Muscle layer of colon (tissue), 2 donors: ENCODE data around the gene TFAM.
"Not testable (repeated sequence)": the region's sequence is repeated elsewhere in the genome, so short reads cannot be mapped to it uniquely, and the experiment has no call there.

ENCODE experiments used
- H3K27ac ChIP-seq: one replicate; pipeline ENCODE4 v1.7.0; 2013; ENCODE audit warnings: low read depth, mild to moderate bottlenecking, low read length, moderate library complexity
- H3K27me3 ChIP-seq, 2 donors: one replicate each; pipeline ENCODE4 v1.7.0; 2013; ENCODE audit warnings: low read length in 2 of 2, mild to moderate bottlenecking in 2 of 2; ENCODE audit not compliant: insufficient read depth in 2 of 2, control insufficient read depth in 1 of 2
- H3K36me3 ChIP-seq: one replicate; pipeline ENCODE4 v1.7.0; 2013; ENCODE audit warnings: mild to moderate bottlenecking, low read length; ENCODE audit not compliant: insufficient read depth
- H3K4me1 ChIP-seq: one replicate; pipeline ENCODE4 v1.7.0; 2013; ENCODE audit warnings: mild to moderate bottlenecking, low read length; ENCODE audit not compliant: insufficient read depth
- H3K4me3 ChIP-seq, 2 donors: one replicate each; pipeline ENCODE4 v1.7.0; 2013; ENCODE audit warnings: low read length in 2 of 2, low read depth in 1 of 2, mild to moderate bottlenecking in 1 of 2, moderate library complexity in 1 of 2
- H3K9ac ChIP-seq: one replicate; pipeline ENCODE4 v1.7.0; 2013; ENCODE audit warnings: low read length
- H3K9me3 ChIP-seq: one replicate; pipeline ENCODE4 v1.7.0; 2013; ENCODE audit warnings: mild to moderate bottlenecking, low read length
- donor health status: abdominal sarcoma.
- donor health status: Adenocarcinoma of cecum.

TFAM gene

GRCh38 chr10:58409956-58410610 is 24.9 kb downstream of the TFAM start:
- H3K4me3 ChIP-seq = no peak overlapping the region
- no peak overlapping the region for H3K9ac ChIP-seq
- H3K4me1 ChIP-seq = no peaks in the 10 kb centered on the region
- H3K36me3 ChIP-seq = no peaks in the 10 kb centered on the region
- no peaks in the 10 kb centered on the region for H3K27me3 ChIP-seq
- no peak overlapping the region for H3K27ac ChIP-seq
- no peaks in the 10 kb centered on the region for H3K9me3 ChIP-seq

DNA sequence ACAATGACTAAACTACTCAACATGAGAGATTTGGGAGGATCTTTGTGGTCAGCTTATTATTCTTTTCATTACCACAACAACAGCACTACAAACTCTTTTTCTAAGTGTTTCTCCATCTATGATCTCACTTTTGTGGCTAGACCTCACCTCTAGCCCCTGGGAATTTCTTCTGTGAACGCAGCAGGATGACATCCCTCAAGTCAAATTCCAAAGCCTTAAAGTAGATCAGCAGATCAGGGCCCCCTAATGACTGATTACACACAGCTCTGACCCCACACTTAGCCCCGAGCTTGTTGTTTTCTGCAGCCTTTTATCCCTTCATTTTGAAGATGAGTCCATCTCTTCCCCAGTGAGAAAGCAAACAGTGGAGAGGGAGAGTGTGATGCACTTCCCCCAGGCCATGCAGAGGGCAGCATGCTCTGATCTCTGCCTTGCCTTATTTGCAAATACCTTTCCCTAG is 27.3 kb downstream of the TFAM start:
- no peak overlapping the region for H3K27ac ChIP-seq
- no peaks in the 10 kb centered on the region for H3K36me3 ChIP-seq
- H3K9ac ChIP-seq = no peak overlapping the region
- H3K27me3 ChIP-seq = no peaks in the 10 kb centered on the region
- no peaks in the 10 kb centered on the region for H3K9me3 ChIP-seq
- H3K4me1 ChIP-seq = no peaks in the 10 kb centered on the region
- H3K4me3 ChIP-seq = no peak overlapping the region

GRCh38 chr10:58414270-58415041 is 29.2 kb downstream of the TFAM start:
- no peaks in the 10 kb centered on the region for H3K9me3 ChIP-seq
- H3K36me3 ChIP-seq = no peaks in the 10 kb centered on the region
- H3K27me3 ChIP-seq = no peaks in the 10 kb centered on the region
- no peak overlapping the region for H3K27ac ChIP-seq
- no peak overlapping the region for H3K4me3 ChIP-seq
- H3K4me1 ChIP-seq = no peaks in the 10 kb centered on the region
- H3K9ac ChIP-seq = no peak overlapping the region

DNA sequence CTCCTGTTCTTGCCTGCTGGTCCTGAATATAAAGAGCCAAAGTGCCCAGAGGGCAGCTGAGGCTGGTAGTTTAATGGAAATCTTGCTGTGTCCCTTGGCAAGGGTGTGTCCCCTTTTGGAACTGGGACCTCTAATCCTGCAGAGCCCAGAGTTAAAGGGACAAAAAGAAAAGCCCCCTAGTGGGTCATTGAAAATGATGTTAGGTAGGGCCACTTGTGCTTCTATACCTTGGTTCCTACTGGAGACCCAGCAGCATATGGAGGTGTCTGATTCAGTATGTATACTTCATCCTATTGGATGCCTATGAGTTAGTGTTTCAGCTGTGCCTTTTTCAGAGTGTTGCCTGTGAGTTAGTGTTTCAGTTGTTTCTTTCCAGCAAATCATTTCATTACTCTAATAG is 30.5 kb downstream of the TFAM start:
- H3K36me3 ChIP-seq = no peaks in the 10 kb centered on the region
- no peaks in the 10 kb centered on the region for H3K27me3 ChIP-seq
- H3K9me3 ChIP-seq = no peaks in the 10 kb centered on the region
- H3K9ac ChIP-seq = no peak overlapping the region
- H3K27ac ChIP-seq = no peak overlapping the region
- H3K4me3 ChIP-seq = no peak overlapping the region
- no peaks in the 10 kb centered on the region for H3K4me1 ChIP-seq

DNA sequence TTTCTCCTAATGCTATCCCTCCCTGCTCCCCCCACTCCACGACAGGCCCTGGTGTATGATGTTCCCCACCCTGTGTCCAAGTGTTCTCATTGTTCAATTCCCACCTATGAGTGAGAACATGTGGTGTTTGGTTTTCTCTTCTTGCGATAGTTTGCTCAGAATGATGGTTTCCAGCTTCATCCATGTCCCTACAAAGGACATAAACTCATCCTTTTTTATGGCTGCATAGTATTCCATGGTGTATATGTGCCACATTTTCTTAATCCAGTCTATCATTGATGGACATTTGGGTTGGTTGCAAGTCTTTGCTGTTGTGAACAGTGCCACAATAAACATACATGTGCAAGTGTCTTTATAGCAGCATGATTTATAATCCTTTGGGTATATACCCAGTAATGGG is 32.7 kb downstream of the TFAM start:
- not testable (repeated sequence) for H3K4me1 ChIP-seq, H3K4me3 ChIP-seq, H3K27me3 ChIP-seq, H3K27ac ChIP-seq, H3K9me3 ChIP-seq, H3K9ac ChIP-seq, H3K36me3 ChIP-seq

GRCh38 chr10:58424176-58424575 is 39.0 kb downstream of the TFAM start:
- H3K36me3 ChIP-seq = no peaks in the 10 kb centered on the region
- no peak overlapping the region for H3K4me3 ChIP-seq
- no peaks in the 10 kb centered on the region for H3K27me3 ChIP-seq
- no peaks in the 10 kb centered on the region for H3K4me1 ChIP-seq
- H3K27ac ChIP-seq = no peak overlapping the region
- H3K9me3 ChIP-seq = no peaks in the 10 kb centered on the region
- no peak overlapping the region for H3K9ac ChIP-seq

DNA sequence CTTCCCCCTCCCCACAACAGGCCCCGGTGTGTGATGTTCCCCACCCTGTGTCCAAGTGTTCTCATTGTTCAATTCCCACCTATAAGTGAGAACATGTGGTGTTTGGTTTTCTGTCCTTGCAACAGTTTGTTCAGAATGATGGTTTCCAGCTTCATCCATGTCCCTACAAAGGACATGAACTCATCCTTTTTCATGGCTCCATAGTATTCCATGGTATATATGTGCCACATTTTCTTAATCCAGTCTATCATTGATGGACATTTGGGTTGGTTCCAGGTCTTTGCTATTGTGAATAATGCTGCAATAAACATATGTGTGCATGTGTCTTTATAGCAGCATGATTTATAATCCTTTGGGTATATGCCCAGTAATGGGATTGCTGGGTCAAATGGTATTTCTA is 43.2 kb downstream of the TFAM start:
- not testable (repeated sequence) for H3K9me3 ChIP-seq, H3K4me3 ChIP-seq, H3K4me1 ChIP-seq, H3K9ac ChIP-seq, H3K27ac ChIP-seq, H3K27me3 ChIP-seq, H3K36me3 ChIP-seq

DNA sequence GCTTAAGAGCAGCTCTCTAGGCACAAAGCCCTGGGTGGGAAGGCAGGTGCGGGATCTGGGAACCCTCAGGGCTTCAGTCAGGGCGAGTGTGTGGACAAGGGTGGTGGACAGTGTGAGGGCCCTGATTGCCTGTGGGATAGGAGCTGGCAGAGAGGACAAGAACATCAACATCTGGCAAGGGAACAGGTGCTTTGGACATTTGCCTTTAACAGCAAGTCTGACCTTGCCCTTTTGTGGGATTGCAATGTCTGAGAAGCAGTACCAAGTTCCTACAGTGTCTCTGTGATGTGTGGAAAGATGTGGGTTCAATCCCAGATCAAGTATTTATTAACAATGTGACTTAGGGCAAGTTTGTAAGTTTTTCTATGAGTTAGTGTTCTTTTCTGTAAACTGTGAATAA is 46.7 kb downstream of the TFAM start:
- no peaks in the 10 kb centered on the region for H3K36me3 ChIP-seq
- no peaks in the 10 kb centered on the region for H3K9me3 ChIP-seq

DNA sequence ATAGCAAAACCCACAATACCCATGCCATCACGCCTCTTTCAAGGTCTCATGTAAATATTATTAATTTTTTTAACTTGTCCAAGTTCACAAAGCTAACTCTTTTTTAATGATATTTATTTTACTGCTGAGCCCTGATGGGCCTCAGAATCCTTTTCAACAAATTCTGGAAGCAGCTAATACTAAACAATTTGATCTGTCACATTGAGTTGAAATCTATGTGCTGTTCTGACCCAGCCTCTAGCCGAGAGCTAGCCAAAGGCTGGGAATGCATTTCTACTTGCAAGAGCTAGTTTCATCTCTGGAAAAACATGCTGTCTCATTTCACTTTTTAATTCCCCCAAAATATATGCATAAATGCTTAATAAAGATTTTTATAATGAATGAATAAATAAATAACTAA is 47.9 kb downstream of the TFAM start:
- Histone ChIP-seq H3K9me3 (no peaks in the 10 kb centered on the region), H3K27ac (no peak overlapping the region), H3K27me3 (no peaks in the 10 kb centered on the region), H3K9ac (no peak overlapping the region), H3K36me3 (no peaks in the 10 kb centered on the region), H3K4me3 (no peak overlapping the region), H3K4me1 (no peaks in the 10 kb centered on the region)

More for the DNA sequence above, 46.7 kb downstream of the TFAM start:
- no peak overlapping the region for H3K4me3 ChIP-seq
- no peaks in the 10 kb centered on the region for H3K27me3 ChIP-seq
- H3K4me1 ChIP-seq = no peaks in the 10 kb centered on the region
- no peak overlapping the region for H3K27ac ChIP-seq
- H3K9ac ChIP-seq = no peak overlapping the region

- Histone ChIP-seq H3K4me3 (no peak overlapping the region), H3K9me3 (no peaks in the 10 kb centered on the region), H3K27ac (no peak overlapping the region), H3K36me3 (no peaks in the 10 kb centered on the region), H3K9ac (no peak overlapping the region), H3K27me3 (no peaks in the 10 kb centered on the region), H3K4me1 (peaks cover under 1% of the 10 kb centered on the region)
Observed at GRCh38 chr10:58433571-58433970, 48.4 kb downstream of the TFAM start.

DNA sequence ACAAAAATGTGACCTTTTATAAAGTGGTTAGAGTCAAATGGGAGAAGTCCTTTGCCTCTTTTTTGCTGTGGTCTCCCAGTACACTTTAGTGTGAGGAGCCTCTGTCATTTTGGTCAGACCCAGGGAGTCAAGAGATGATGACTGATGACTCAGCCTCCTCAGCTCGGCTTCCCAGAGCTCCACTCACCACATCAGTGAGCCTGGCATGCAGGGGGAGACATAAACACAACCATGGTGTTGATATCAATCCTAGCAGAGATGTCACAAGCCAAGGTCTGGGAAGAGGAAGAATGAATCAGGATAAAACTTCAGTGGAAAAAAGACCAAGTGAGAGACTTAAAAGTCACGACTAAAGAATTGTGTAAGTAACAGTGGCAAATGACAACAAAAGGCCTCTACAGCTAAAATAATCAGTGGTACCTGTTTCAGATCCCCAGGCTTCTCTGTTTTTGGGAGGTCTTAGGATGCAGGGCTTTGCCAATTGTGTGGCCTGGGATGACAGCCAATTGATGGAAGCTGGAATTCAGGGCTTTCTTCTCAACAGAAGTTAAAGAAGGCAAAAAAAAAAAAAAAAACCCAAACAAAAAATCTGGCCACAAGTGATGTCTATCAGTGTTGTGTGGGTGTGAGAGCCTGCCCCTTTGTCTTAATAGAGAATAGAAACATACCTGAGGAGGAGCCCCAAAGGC is 50.2 kb downstream of the TFAM start:
- H3K9me3 ChIP-seq = no peaks in the 10 kb centered on the region
- H3K36me3 ChIP-seq = no peaks in the 10 kb centered on the region
- no peaks in the 10 kb centered on the region for H3K27me3 ChIP-seq
- H3K4me1 ChIP-seq = peaks cover 7% of the 10 kb centered on the region
- peak overlapping the region in 1 of 2 donors; percentile 12 for H3K4me3 ChIP-seq
- H3K9ac ChIP-seq = no peak overlapping the region
- no peak overlapping the region for H3K27ac ChIP-seq
